ENCODE measurements around the gene LRRN4CL.

DNA sequence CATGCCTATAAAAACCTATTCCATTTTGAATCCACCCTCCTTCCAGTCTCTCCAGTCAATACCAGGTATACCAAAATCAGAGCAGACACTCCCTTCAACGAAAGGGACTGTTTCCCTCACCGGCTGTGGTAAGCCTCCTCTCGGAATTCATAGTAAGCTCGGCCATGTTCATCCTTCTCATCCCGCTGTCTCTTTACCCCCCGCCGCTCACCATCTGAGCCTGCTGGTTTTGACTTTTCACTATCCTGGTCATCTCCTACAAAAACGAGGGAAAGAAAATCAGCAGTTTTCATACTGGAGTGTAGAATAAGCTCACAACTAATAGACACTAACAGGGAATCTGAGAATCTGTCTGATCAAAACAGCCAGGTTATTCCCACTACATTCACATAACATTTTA, 34.8 kb upstream of the LRRN4CL start:
- no peak for TF ChIP-seq RAD21 (IDR thresholded peaks at IDR 0.05; ENCODE audit: low read length)
- TF ChIP-seq SMC3 (IDR thresholded peaks at IDR 0.05; ENCODE audit: low read depth, low read length) = no peak
- TF ChIP-seq, protein P1, sequence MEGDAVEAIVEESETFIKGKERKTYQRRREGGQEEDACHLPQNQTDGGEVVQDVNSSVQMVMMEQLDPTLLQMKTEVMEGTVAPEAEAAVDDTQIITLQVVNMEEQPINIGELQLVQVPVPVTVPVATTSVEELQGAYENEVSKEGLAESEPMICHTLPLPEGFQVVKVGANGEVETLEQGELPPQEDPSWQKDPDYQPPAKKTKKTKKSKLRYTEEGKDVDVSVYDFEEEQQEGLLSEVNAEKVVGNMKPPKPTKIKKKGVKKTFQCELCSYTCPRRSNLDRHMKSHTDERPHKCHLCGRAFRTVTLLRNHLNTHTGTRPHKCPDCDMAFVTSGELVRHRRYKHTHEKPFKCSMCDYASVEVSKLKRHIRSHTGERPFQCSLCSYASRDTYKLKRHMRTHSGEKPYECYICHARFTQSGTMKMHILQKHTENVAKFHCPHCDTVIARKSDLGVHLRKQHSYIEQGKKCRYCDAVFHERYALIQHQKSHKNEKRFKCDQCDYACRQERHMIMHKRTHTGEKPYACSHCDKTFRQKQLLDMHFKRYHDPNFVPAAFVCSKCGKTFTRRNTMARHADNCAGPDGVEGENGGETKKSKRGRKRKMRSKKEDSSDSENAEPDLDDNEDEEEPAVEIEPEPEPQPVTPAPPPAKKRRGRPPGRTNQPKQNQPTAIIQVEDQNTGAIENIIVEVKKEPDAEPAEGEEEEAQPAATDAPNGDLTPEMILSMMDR (conservative IDR thresholded peaks at IDR 0.05; ENCODE audit: low read depth, low read length) = no peak
- TF ChIP-seq MAZ (IDR thresholded peaks at IDR 0.05; ENCODE audit: borderline replicate concordance, low read depth, low read length) = no peak
- TF ChIP-seq CEBPB (IDR thresholded peaks at IDR 0.05; ENCODE audit: low read depth, low read length) = no peak
- TF ChIP-seq MAFK (IDR thresholded peaks at IDR 0.05; ENCODE audit: low read depth, low read length) = no peak
- no peak for TF ChIP-seq POLR2A (IDR thresholded peaks at IDR 0.05; ENCODE audit: low read depth, low read length)
- no peak for TF ChIP-seq NFE2L2 (IDR thresholded peaks at IDR 0.05; ENCODE audit: low read depth, low read length)
- TF ChIP-seq RFX5 (IDR thresholded peaks at IDR 0.05; ENCODE audit: low read depth, low read length) = no peak
- TF ChIP-seq BHLHE40 (IDR thresholded peaks at IDR 0.05; ENCODE audit: low read depth, low read length) = no peak
- TF ChIP-seq USF2 (IDR thresholded peaks at IDR 0.05; ENCODE audit: low read depth, low read length) = no peak
- TF ChIP-seq, protein P2, sequence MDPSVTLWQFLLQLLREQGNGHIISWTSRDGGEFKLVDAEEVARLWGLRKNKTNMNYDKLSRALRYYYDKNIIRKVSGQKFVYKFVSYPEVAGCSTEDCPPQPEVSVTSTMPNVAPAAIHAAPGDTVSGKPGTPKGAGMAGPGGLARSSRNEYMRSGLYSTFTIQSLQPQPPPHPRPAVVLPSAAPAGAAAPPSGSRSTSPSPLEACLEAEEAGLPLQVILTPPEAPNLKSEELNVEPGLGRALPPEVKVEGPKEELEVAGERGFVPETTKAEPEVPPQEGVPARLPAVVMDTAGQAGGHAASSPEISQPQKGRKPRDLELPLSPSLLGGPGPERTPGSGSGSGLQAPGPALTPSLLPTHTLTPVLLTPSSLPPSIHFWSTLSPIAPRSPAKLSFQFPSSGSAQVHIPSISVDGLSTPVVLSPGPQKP (IDR thresholded peaks at IDR 0.05; ENCODE audit: borderline replicate concordance, low read depth, low read length) = no peak
